Calu3 (cell line): ENCODE measurements around the gene ADPRH. TPM values are rescaled to one million over a fixed set of nuclear protein-coding genes. Genes with fewer than 3 reads are reported as not detected.

ENCODE experiments used
- BruUV-seq: library from RNA; stranded (reverse); fragments of 400-500 nt; replicated peaks from 2 replicates; lab custom pipeline; 2021; lab: Mats Ljungman, UMichigan
- CTCF ChIA-PET: fragments of 300-600 bp; sonication (Branson Sonifier 250); formaldehyde crosslinking; loops from one replicate; lab custom pipeline; 2022; ENCODE audit warnings: antibody characterized with exemption; lab: Charles Lee
- DNase-seq: peaks from one replicate; pipeline ENCODE4 v3.0.0; 2022
- H3K27ac Mint-ChIP-seq: one replicate; pipeline ENCODE4 v1.8.0; 2022; ENCODE audit warnings: mixed read lengths; ENCODE audit not compliant: unreplicated experiment
- H3K27me3 Mint-ChIP-seq: one replicate; pipeline ENCODE4 v1.8.0; 2022; ENCODE audit warnings: mixed read lengths; ENCODE audit not compliant: unreplicated experiment
- H3K36me3 Mint-ChIP-seq: one replicate; pipeline ENCODE4 v1.8.0; 2022; ENCODE audit warnings: mild to moderate bottlenecking, moderate library complexity, mixed read lengths; ENCODE audit not compliant: insufficient read depth, unreplicated experiment
- H3K4me1 Mint-ChIP-seq: one replicate; pipeline ENCODE4 v1.8.0; 2022; ENCODE audit warnings: mild to moderate bottlenecking, low read depth, mixed read lengths; ENCODE audit not compliant: unreplicated experiment
- H3K4me3 Mint-ChIP-seq: one replicate; pipeline ENCODE4 v1.8.0; 2022; ENCODE audit warnings: mild to moderate bottlenecking, low read depth, moderate library complexity, mixed read lengths; ENCODE audit not compliant: unreplicated experiment
- H3K9me3 Mint-ChIP-seq: one replicate; pipeline ENCODE4 v1.8.0; 2022; ENCODE audit warnings: low read depth, mixed read lengths; ENCODE audit not compliant: unreplicated experiment
- intact Hi-C: fragments of 100-400 bp; cut with micrococcal nuclease; formaldehyde crosslinking; loops from one replicate; pipeline ENCODE4 v1.10.0; 2022; ENCODE audit not compliant: unreplicated experiment
- total RNA-seq: library from RNA; stranded (reverse); gene quantifications from 2 replicates; pipeline ENCODE4 v1.2.3, GENCODE V29; 2022
- TF ChIP-seq, protein P1 (sequence below): fragments of 200-600 bp; IDR thresholded peaks from one replicate; pipeline ENCODE4 v1.8.0; 2022; ENCODE audit warnings: antibody characterized with exemption; ENCODE audit not compliant: unreplicated experiment

The ADPRH gene
- total RNA-seq, 1 experiment from 2014 or later: 2.4 TPM

DNA sequence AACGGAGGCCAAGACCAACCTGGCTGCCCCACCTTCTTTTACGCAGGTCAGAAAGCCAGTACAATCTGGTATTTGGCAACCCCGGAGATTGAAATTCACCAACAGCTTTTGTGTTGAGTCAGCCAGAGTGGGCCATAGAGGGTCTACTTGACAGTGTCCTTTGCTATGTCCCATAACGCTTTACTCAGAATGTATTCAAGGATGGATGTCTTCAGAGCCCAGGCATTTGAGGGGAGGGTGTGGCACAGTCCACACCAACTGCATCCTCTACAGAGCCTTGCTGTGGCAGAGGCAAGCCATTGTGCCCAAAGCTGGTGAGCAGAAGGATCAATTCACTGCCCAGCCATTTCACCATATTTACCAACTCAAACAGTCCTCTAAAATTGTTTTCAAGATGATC is 36.8 kb downstream of the ADPRH start:
- TF ChIP-seq, protein P1, sequence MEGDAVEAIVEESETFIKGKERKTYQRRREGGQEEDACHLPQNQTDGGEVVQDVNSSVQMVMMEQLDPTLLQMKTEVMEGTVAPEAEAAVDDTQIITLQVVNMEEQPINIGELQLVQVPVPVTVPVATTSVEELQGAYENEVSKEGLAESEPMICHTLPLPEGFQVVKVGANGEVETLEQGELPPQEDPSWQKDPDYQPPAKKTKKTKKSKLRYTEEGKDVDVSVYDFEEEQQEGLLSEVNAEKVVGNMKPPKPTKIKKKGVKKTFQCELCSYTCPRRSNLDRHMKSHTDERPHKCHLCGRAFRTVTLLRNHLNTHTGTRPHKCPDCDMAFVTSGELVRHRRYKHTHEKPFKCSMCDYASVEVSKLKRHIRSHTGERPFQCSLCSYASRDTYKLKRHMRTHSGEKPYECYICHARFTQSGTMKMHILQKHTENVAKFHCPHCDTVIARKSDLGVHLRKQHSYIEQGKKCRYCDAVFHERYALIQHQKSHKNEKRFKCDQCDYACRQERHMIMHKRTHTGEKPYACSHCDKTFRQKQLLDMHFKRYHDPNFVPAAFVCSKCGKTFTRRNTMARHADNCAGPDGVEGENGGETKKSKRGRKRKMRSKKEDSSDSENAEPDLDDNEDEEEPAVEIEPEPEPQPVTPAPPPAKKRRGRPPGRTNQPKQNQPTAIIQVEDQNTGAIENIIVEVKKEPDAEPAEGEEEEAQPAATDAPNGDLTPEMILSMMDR: no peak
- intact Hi-C loops: no loop called here
- BruUV-seq: no TSS peak
- no peak overlapping the region for H3K4me3 Mint-ChIP-seq
- H3K27ac Mint-ChIP-seq: no peak overlapping the region
- no peaks in the 10 kb centered on the region for H3K36me3 Mint-ChIP-seq
- CTCF ChIA-PET: no interaction called here
- DNase-seq: no peak
- no peaks in the 10 kb centered on the region for H3K9me3 Mint-ChIP-seq
- H3K4me1 Mint-ChIP-seq: peaks cover 8% of the 10 kb centered on the region
- H3K27me3 Mint-ChIP-seq: peaks cover 18% of the 10 kb centered on the region

DNA sequence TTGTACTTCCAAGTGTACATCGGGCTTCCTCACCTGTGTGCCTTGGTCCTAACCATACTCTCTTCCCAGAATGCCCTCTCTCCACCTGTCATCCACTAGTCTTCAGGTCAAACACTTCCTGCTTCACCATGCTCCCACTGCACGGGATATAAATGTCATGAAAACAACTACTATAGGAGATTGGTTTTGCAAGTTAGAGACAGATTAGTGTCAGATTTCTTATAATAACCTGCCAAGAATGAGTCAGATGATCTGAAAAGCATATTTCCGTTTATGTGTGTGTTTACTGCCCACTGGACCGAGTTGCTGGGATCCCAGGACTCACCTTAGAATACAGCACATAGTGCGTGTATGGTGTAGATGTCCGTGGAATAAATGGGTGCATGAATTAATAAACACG is 39.8 kb downstream of the ADPRH start:
- H3K4me3 Mint-ChIP-seq: no peak overlapping the region
- H3K4me1 Mint-ChIP-seq: peaks cover 8% of the 10 kb centered on the region
- no peaks in the 10 kb centered on the region for H3K9me3 Mint-ChIP-seq
- peaks cover 7% of the 10 kb centered on the region for H3K27me3 Mint-ChIP-seq
- TF ChIP-seq, protein P1: no peak
- intact Hi-C loops: no loop called here
- H3K36me3 Mint-ChIP-seq: no peaks in the 10 kb centered on the region
- no peak overlapping the region for H3K27ac Mint-ChIP-seq
- CTCF ChIA-PET: interaction anchor here (0.5 kb wide), 1 partner anchor 734 kb away, joined by 5 read pairs; no protein-coding TSS in a partner anchor
- DNase-seq: no peak
- no TSS peak for BruUV-seq

DNA sequence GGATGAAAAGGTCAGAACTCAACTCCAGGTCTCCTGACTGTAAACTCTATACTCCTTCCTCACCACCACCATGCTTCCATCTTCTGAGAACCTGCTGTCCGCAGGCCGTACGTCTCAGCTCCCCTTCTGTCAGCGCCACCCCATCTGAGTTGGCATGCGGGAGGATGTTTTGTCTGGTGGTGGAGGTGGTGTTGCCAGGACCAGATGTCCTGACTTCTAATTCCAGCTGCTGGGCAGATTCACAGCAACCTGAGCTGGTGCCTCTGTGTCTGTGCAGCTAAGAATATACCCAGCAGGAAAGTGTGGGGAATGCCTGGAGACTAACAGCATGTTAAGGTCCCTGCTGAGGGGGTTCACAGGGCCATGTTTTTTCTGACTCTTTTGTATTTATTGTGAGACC is 41.6 kb downstream of the ADPRH start:
- no peaks in the 10 kb centered on the region for H3K9me3 Mint-ChIP-seq

DNA sequence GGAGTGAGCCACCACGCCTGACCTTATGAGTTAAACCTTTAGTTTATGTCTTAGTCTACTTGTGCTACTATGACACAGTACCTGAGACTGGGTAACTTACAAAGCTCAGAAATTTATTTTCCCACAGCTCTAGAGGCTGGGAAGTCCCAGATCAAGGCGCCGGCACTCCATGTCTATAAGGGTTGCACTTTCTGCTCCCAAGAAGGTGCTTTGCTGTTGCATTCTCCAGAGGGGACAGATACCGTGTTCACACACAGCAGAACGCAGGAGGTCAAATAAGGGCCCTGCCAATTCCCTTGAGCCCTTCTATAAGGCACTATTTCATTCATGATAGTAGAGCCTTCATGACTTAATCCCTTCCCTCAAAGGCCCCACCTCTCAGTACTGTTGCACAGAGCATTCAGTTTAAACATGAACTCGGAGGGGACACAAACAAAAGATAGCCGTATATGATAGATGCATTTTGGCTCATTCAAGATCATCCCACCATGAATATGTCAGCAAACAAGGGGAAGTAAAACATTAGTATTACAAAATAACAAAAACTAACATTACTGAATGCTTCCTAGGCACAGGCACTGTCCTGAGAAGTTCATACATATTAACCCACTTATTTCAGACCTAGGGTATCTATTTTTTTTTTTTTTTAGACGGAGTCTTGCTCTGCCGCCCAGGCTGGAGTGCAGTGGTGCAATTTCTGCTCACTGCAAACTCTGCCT is 44.9 kb downstream of the ADPRH start:
- Mint-ChIP-seq H3K4me1 (peaks cover 8% of the 10 kb centered on the region), H3K27me3 (peaks cover 22% of the 10 kb centered on the region), H3K9me3 (no peaks in the 10 kb centered on the region), H3K27ac (no peak overlapping the region), H3K36me3 (peaks cover 4% of the 10 kb centered on the region), H3K4me3 (no peak overlapping the region)
- no TSS peak for BruUV-seq
- DNase-seq: no peak
- CTCF ChIA-PET: no interaction called here
- TF ChIP-seq, protein P1: no peak
- intact Hi-C loops: no loop called here

More for the DNA sequence above, 41.6 kb downstream of the ADPRH start:
- Mint-ChIP-seq H3K4me1 (peaks cover 8% of the 10 kb centered on the region), H3K36me3 (peaks cover 4% of the 10 kb centered on the region), H3K4me3 (no peak overlapping the region), H3K27me3 (peaks cover 19% of the 10 kb centered on the region), H3K27ac (no peak overlapping the region)
- DNase-seq: no peak
- intact Hi-C loops: no loop called here
- TF ChIP-seq, protein P1: no peak
- no TSS peak for BruUV-seq
- CTCF ChIA-PET: no interaction called here
